Transverse colon (tissue), 4 donors: ENCODE measurements around the gene LBR.

Experiments
- CTCF ChIP-seq, 5 experiments: fragments of 200-600 bp in 3 of 5; fragments of 450-650 bp in 2 of 5; sonication (generic) in 3 of 5; IDR thresholded peaks; 1 replicate in 2 of 5; 2 replicates in 3 of 5; pipeline ENCODE4 v1.5.1; 2016 to 2017; ENCODE audit warnings: antibody characterized with exemption in 5 of 5, inconsistent platforms in 3 of 5, mild to moderate bottlenecking in 2 of 5, moderate library complexity in 1 of 5
- EP300 ChIP-seq: sonication (generic); formaldehyde crosslinking; IDR thresholded peaks from one replicate; pipeline ENCODE4 v1.6.1; 2017; ENCODE audit warnings: antibody characterized with exemption, low read depth
- POLR2A ChIP-seq: fragments of 450-650 bp; IDR thresholded peaks from one replicate; pipeline ENCODE4 v1.6.1; 2016; ENCODE audit warnings: antibody characterized with exemption, mild to moderate bottlenecking, moderate library complexity
- POLR2AphosphoS5 ChIP-seq, 3 donors: sonication (generic); formaldehyde crosslinking; IDR thresholded peaks; one replicate each; pipeline ENCODE4 v1.6.1; 2016; ENCODE audit warnings: antibody characterized with exemption in 3 of 3

- TF ChIP-seq POLR2A (no peak), CTCF (IDR thresholded peaks at IDR 0.05) (no peak), EP300 (no peak), POLR2AphosphoS5 (IDR thresholded peaks at IDR 0.05) (no peak)
These were observed 5.7 kb downstream of the LBR start for GRCh38 chr1:225422031-225422605.
